Skeletal muscle cell (primary cell): ENCODE measurements around the gene OR10J4.

Experiments
- DNase-seq: peaks from one replicate; pipeline ENCODE4 v3.0.0-alpha.2; 2010; ENCODE audit warnings: low read depth
- H3K4me3 ChIP-seq: 2 replicates; pipeline ENCODE4 v1.5.1; 2011; ENCODE audit warnings: low read depth, mild to moderate bottlenecking, control low read depth, low read length, moderate library complexity

Gene OR10J4

DNA sequence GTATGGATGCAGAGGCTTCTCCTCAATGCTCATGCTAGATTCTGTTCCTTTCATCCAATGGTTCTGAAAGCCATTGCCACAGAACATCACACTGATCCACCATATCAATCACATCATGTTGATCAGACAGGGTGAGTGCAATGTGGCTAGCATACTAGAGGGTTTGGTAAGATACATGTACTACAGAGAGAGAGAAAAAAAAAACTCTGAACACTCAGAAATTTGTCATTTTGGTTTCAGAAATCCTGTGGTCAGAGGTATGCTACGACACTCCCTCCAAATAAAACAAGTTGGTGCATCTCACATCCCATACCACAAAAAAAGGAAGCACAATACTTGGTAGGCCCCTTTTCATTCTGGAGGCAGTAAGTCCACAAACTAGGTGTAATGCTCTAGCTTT, 42.9 kb downstream of the OR10J4 start:
- no peak for DNase-seq
- H3K4me3 ChIP-seq: no peak overlapping the region
